GM18508 (cell line): ENCODE data around the gene ATP11B.

Experiments
- ATAC-seq: cut with Tn5 transposase; IDR thresholded peaks from one replicate; pipeline ENCODE4 v1.9.1; 2021; ENCODE audit warnings: moderate number of reproducible peaks; ENCODE audit not compliant: insufficient read depth, unreplicated experiment

The ATP11B gene

GRCh38 chr3:182941719-182942118, 148.4 kb downstream of the ATP11B start:
- no peak for ATAC-seq

DNA sequence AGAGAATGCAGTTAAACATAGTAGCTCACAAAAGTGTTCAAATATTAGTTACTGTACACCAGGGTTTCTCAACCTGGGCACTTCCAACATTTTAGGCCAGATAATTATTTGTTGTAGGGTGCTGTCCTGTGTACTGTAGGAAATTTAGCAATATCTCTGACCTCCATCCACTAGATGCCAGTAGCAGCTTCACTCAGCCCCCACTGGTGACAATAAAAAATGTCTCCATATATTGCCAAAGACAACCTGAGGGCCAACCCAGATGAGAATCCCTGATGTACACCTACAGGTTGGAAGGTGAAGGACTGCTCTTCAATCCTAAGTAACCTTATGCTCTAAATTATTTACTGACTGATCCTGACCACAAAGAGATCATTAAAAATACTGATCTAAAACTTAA, 154.6 kb downstream of the ATP11B start:
- ATAC-seq: no peak

- ATAC-seq: no peak
Observed at GRCh38 chr3:182948305-182948704, 155.0 kb downstream of the ATP11B start.

- no peak for ATAC-seq
Observed at GRCh38 chr3:182949688-182950087, 156.4 kb downstream of the ATP11B start.

GRCh38 chr3:182954553-182955235, 161.4 kb downstream of the ATP11B start:
- peak; percentile 92 for ATAC-seq

GRCh38 chr3:182957226-182957625, 163.9 kb downstream of the ATP11B start:
- no peak for ATAC-seq

GRCh38 chr3:182957676-182958266, 164.5 kb downstream of the ATP11B start:
- ATAC-seq: no peak

DNA sequence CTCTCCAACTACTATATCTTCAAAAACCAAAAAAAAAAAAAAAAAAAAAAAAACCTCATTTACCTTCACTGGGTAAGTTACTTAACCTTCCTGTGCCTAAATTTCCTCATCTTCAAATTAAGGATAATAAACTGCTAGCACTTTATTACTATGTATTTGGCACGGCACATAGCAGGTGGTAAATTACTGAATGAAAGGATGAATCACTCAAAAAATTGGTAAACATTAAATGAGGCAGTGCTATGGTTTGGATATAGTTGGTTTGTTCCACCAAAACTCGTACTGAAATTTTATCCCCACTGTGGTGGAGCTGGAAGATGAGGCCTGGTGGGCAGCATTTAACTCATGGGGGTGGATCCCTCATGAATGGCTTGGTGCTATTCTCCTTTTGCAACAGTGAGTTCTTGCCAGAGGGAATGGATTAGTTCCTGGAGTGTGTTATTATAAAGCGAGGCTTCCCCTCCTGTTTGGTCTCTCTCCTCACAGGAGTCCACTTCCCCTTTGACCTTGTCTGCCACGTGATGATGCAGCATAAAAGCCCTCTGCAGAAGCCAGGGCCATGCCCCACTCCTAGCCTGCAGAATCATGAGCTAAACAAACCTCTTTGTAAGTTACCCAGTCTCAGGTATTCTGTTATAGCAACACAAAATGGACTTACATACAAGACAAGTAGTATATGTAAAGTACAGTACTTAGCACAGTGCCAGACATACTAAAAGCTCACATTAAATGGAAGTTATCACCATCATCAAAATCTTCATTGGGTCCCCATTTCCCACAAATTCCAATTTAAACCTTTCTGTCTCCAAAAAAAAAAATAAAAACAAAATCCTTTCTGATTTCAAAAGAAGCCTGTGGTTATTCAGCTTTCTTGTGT, 166.4 kb downstream of the ATP11B start:
- no peak for ATAC-seq

GRCh38 chr3:182962166-182962565, 168.9 kb downstream of the ATP11B start:
- no peak for ATAC-seq

GRCh38 chr3:182964179-182964578, 170.9 kb downstream of the ATP11B start:
- ATAC-seq: no peak

DNA sequence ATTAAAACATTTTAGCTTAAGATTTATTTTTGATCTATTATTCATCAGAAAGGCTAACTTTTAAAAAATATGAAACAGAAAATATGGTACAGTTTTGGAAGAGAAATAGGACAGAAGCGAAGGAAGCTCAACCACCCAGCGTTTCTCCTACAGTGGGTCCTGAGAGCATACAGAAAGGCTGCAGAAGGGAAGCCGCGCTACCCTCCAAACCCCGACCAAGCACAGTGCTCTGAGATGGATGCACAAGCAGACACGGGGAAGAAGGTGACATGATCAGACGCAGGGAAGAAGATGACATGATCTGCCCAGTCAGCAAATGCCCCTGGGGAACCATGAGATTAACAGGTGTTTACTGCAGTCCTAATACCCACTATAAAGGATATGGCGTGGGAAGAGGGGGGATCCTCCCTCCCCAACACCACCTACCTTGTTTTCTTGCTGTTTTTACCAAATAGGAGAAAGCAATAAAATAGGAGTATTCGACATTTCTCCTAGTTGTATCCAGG, 172.6 kb downstream of the ATP11B start:
- no peak for ATAC-seq

- ATAC-seq: peak; percentile 47
Observed at GRCh38 chr3:182967218-182968204, 174.2 kb downstream of the ATP11B start.

DNA sequence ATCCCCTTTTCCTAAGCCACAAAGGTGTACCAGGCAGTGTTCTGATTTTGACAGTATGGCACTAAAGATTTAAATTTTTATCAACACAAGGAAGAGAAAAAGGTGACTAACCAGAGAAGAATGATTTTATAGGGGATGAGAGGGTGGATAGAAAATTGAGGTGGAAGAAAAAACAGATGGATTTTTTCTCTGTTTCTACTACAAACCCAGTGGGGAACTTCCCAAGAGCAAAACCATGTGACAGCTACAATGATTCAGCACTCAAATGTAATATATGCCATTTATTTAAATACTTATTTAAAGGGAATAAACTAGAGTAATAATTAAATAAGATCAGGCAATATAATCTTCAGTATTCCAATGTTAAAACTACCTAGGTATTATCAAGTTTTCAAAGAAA, 176.0 kb downstream of the ATP11B start:
- ATAC-seq: no peak

- no peak for ATAC-seq
Observed at GRCh38 chr3:182969853-182970252, 176.5 kb downstream of the ATP11B start.

DNA sequence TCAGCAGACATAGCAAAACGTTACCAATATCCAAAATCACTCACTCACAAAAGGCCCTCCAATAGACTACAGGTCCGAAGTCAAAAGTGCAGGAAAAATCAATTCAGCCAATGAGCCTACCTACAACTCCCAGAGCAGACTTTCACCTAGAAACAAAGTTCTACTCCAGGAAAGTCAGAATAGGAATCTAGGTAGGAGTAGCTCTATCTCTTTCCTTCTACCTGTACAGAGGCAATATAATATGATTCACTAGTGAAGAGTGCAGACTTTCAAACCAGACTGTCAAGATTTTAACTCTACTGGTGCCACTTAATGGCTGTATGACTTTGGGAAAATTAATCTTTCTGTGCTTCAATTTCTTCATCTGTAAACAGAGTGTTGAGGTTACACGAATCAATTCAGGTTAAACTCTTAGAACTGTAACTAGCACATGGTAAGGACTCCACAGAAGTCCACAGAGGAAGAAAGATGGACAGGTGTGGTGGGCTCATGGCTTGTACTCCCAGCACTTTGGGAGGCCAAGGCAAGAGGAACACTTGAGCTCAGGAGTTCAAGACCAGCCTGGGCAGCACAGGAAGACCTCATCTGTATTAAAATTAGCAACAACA, 177.6 kb downstream of the ATP11B start:
- ATAC-seq: no peak
